ENCODE results near the gene NQO2. TPM values are rescaled to one million over a fixed set of nuclear protein-coding genes. Genes with fewer than 3 reads are reported as not detected.

Gene NQO2
- total and polyA plus RNA-seq, 2 donors (not counting 1 experiment from before 2014, with no cell fraction given), result 6.2 to 21.5 TPM

- no peak overlapping the region for H3K27ac ChIP-seq (ENCODE audit: low read length in 2 of 2)
- Mint-ChIP-seq H3K27ac (no peak overlapping the region), H3K4me3 (no peak overlapping the region), H3K9me3 (ENCODE audit: insufficient read depth) (no peaks in the 10 kb centered on the region), H3K4me1 (peaks cover 17% of the 10 kb centered on the region), H3K27me3 (peaks cover 32% of the 10 kb centered on the region)
- H3K4me2 ChIP-seq (replicated peaks; ENCODE audit: low read depth, low read length, poor library complexity, severe bottlenecking), result no peak overlapping the region
- ChIA-PET POLR2A (interaction anchor here (1.3 kb wide), 1 partner anchor 22 kb away, joined by 5 read pairs; no protein-coding TSS in a partner anchor), CTCF (interaction anchor here (1.3 to 5.7 kb wide), 5 partner anchors 12 to 33 kb away, joined by 3 to 26 read pairs (median 5); partner anchors contain the start of gene NQO2)
- no peaks in the 10 kb centered on the region for H3K36me3 ChIP-seq (replicated peaks in 1 of 2; ENCODE audit: control extremely low read depth in 1 of 2, control insufficient read depth in 1 of 2, extremely low read depth in 1 of 2, insufficient read depth in 2 of 2, low read length in 1 of 2)
- no peak overlapping the region for H2AFZ ChIP-seq (ENCODE audit: insufficient read depth, low read depth, low read length, poor library complexity, severe bottlenecking)
- H3K9ac ChIP-seq (ENCODE audit: low read length), result no peak overlapping the region
- no peaks in the 10 kb centered on the region for H4K20me1 ChIP-seq (ENCODE audit: control insufficient read depth, insufficient read depth, low read length, poor library complexity, severe bottlenecking)
- intact Hi-C loops (cut with micrococcal nuclease), result no loop called here
- TF ChIP-seq EZH2 (IDR thresholded peaks at IDR 0.05; ENCODE audit: borderline replicate concordance, insufficient read depth, low read depth, low read length, poor library complexity, severe bottlenecking) (no peak), CTCF (IDR thresholded peaks at IDR 0.05) (no peak)
- H3K79me2 ChIP-seq (ENCODE audit: control insufficient read depth, insufficient read depth, low read length), result no peaks in the 10 kb centered on the region
- H3K4me3 ChIP-seq (ENCODE audit: control extremely low read depth in 1 of 5, extremely low read depth in 1 of 5, insufficient read depth in 1 of 5, low read depth in 2 of 5, low read length in 4 of 5), result no peak overlapping the region
- WGBS (ENCODE audit: insufficient coverage), result 61% methylated on average over 9 of the region's 15 CpGs
- peak; percentile 39 for ATAC-seq (ENCODE audit: low read depth)
- H3K9me3 ChIP-seq (ENCODE audit: control extremely low read depth in 1 of 3, control insufficient read depth in 2 of 3, insufficient read depth in 1 of 3, low read length in 2 of 3), result no peaks in the 10 kb centered on the region
- no peaks in the 10 kb centered on the region for H3K27me3 ChIP-seq (replicated peaks in 1 of 4; ENCODE audit: control extremely low read depth in 1 of 4, control insufficient read depth in 3 of 4, insufficient read depth in 4 of 4, low read length in 3 of 4)
- peak; percentile 53 for DNase-seq
- peaks cover 15 to 18% of the 10 kb centered on the region in 2 donors for H3K4me1 ChIP-seq (ENCODE audit: control insufficient read depth in 2 of 2, insufficient read depth in 2 of 2, low read length in 2 of 2)
Measured at GRCh38 chr6:3031857-3032640, 32.4 kb downstream of the NQO2 start.

- DNase-seq (no peak), ATAC-seq (ENCODE audit: low read depth) (no peak)
- Mint-ChIP-seq H3K9me3 (ENCODE audit: insufficient read depth) (no peaks in the 10 kb centered on the region), H3K27ac (no peak overlapping the region), H3K4me1 (peaks cover 13% of the 10 kb centered on the region), H3K4me3 (no peak overlapping the region), H3K27me3 (peaks cover 32% of the 10 kb centered on the region)
- Histone ChIP-seq H3K9ac (ENCODE audit: low read length) (no peak overlapping the region), H3K27ac (ENCODE audit: low read length in 2 of 2) (no peak overlapping the region), H3K4me1 (ENCODE audit: control insufficient read depth in 2 of 2, insufficient read depth in 2 of 2, low read length in 2 of 2) (peaks cover 6 to 8% of the 10 kb centered on the region in 2 donors), H2AFZ (ENCODE audit: insufficient read depth, low read depth, low read length, poor library complexity, severe bottlenecking) (no peak overlapping the region), H3K4me3 (ENCODE audit: control extremely low read depth in 1 of 5, extremely low read depth in 1 of 5, insufficient read depth in 1 of 5, low read depth in 2 of 5, low read length in 4 of 5) (no peak overlapping the region), H3K9me3 (ENCODE audit: control extremely low read depth in 1 of 3, control insufficient read depth in 2 of 3, insufficient read depth in 1 of 3, low read length in 2 of 3) (no peaks in the 10 kb centered on the region), H3K79me2 (ENCODE audit: control insufficient read depth, insufficient read depth, low read length) (no peaks in the 10 kb centered on the region), H3K36me3 (replicated peaks in 1 of 2; ENCODE audit: control extremely low read depth in 1 of 2, control insufficient read depth in 1 of 2, extremely low read depth in 1 of 2, insufficient read depth in 2 of 2, low read length in 1 of 2) (no peaks in the 10 kb centered on the region), H4K20me1 (ENCODE audit: control insufficient read depth, insufficient read depth, low read length, poor library complexity, severe bottlenecking) (no peaks in the 10 kb centered on the region), H3K4me2 (replicated peaks; ENCODE audit: low read depth, low read length, poor library complexity, severe bottlenecking) (no peak overlapping the region), H3K27me3 (replicated peaks in 1 of 4; ENCODE audit: control extremely low read depth in 1 of 4, control insufficient read depth in 3 of 4, insufficient read depth in 4 of 4, low read length in 3 of 4) (no peaks in the 10 kb centered on the region)
- intact Hi-C loops (cut with micrococcal nuclease), result no loop called here
- WGBS (ENCODE audit: insufficient coverage), result no CpG with 5 or more reads among the region's 3 CpGs
- TF ChIP-seq CTCF (IDR thresholded peaks at IDR 0.05) (no peak), EZH2 (IDR thresholded peaks at IDR 0.05; ENCODE audit: borderline replicate concordance, insufficient read depth, low read depth, low read length, poor library complexity, severe bottlenecking) (no peak)
- CTCF ChIA-PET, result interaction anchor here (5.7 kb wide), 1 partner anchor 20 kb away, joined by 26 read pairs; no protein-coding TSS in a partner anchor
- POLR2A ChIA-PET, result interaction anchor here (1.3 kb wide), 1 partner anchor 21 kb away, joined by 5 read pairs; no protein-coding TSS in a partner anchor
Measured at GRCh38 chr6:3032986-3033385, 33.3 kb downstream of the NQO2 start.
